HuH-7.5 (cell line): ENCODE results near the gene STARD10.
"Not testable (repeated sequence)": the region's sequence is repeated elsewhere in the genome, so short reads cannot be mapped to it uniquely, and the experiment has no call there.

Experiments
- DNase-seq: peaks from one replicate; pipeline ENCODE4 v3.0.0; 2011; ENCODE audit warnings: low spot score

The STARD10 gene, protein sequence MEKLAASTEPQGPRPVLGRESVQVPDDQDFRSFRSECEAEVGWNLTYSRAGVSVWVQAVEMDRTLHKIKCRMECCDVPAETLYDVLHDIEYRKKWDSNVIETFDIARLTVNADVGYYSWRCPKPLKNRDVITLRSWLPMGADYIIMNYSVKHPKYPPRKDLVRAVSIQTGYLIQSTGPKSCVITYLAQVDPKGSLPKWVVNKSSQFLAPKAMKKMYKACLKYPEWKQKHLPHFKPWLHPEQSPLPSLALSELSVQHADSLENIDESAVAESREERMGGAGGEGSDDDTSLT

GRCh38 chr11:72793425-72794367 is at the start of gene STARD10:
Gene STARD10, minus strand, starts transcription at chr11:72794047. Its CDS starts 12,866 bp downstream, at chr11:72781181.
- DNase-seq, result peak; percentile 92

GRCh38 chr11:72842653-72843330 is 48.9 kb upstream of the STARD10 start:
- no peak for DNase-seq

- DNase-seq, result no peak
Observed at GRCh38 chr11:72842126-72842525, 48.3 kb upstream of the STARD10 start.

DNA sequence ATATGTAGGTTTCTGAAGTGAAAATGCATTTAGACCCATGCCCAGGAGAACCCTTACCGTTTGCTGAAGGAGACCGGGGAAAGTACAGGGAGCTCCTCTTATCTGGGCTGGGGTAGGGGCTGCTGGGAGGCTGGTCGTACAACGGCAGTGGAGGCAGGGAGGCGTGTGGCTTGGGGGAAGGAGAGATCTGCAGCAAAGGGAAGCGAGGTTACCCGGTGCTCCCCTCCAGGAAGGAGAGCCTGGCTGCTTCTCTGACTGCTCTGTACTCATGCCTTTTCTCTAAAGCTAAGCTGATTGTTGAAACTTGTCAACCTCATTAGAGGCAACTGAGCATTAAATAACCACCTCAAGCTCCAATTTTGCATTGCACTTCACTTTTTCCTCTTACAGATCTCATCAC is 47.5 kb upstream of the STARD10 start:
- DNase-seq, result no peak

- DNase-seq, result no peak
Observed at GRCh38 chr11:72840780-72841179, 46.9 kb upstream of the STARD10 start.

DNA sequence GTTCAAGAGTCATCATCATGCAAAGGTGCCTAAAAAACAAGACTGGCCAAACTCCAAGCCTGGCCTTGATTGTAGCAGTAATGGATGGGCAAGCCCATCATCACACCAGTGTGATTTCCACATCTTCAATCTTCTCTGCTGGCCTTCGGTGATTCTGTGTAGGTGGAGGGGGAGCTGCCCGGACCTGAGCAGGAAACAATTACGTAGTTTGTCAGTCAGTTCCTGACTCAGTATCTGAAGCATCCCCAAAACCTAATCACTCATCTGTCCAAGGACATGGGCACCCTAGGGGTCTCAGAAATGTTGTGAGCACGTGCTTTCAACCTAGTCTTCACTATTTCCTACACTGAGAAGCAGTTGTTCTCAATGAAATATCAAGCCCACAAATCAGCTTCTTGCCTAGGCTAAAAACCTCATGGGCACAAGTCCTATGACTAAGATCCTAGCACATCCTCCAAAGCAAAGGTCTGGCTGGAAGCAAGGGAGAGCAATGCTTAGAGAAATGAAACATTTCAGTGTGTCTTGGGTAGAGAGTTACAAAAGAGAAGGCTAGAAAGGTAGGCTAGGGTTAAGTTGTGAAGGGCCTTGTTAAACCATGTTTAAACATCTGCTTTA is 45.0 kb upstream of the STARD10 start:
- DNase-seq, result no peak

DNA sequence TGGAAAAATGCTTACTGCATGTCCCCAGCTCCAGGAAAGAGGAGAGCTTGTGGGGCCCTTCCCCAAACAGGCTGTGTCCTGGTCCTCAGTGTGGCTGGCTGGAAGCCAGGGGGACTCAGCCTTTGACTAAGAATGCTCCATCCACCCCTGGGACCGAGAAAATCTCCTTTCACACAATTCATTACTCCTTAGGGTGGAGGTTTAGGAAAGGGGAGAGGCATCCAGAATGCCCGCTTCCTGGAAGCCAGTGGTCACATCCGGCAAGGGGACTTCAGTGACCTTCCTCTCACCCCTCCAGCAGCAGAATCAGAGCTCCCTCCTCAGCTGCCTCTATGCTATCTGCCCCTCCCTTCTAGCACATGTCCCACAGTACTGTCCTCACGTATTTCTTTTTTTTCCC is 42.3 kb upstream of the STARD10 start:
- DNase-seq, result no peak

- no peak for DNase-seq
Observed at GRCh38 chr11:72834905-72835304, 41.1 kb upstream of the STARD10 start.

- no peak for DNase-seq
Observed at GRCh38 chr11:72833811-72834493, 40.1 kb upstream of the STARD10 start.

GRCh38 chr11:72833083-72833733 is 39.4 kb upstream of the STARD10 start:
- DNase-seq, result no peak

GRCh38 chr11:72832301-72833082 is 38.6 kb upstream of the STARD10 start:
- DNase-seq, result no peak

DNA sequence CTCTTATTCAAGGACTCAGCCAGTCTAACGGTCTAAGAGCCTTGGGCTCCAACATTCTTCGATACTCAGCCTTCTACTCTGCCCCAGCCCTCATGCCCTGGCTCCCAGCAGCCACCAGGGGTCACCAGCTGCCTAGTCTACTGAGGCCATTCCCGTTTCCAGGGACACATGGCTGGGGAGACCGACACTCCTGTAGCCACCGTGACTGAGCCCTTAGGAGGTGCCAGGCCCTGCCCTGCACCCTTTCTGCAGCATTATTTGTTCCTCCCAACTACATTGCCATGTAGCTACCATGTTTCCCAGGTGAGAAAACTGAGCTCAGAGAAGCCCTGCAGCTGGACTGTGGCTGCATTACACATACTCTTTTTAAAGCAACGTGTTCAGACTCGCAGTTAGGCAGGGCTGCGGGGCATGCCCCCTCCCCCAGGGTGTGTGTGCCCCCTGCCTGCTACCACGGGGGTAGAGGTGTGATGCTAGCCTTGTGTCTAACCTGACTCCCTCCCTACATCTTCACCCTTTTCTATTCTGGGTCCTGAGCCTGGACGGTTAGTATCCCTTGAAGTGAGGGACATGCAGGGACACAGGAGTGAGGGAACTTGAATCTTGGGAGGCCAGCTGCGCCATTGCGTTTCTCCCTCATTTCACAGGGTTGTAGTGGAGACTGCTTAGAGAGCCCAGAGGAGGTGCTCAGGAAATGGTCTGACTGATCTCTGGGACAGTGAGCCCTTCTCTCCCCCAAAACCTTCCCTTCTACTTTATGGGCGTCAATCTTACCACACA is 37.9 kb upstream of the STARD10 start:
- peak; percentile 81 for DNase-seq

- no peak for DNase-seq
Observed at GRCh38 chr11:72829884-72830533, 36.2 kb upstream of the STARD10 start.

GRCh38 chr11:72829178-72829577 is 35.3 kb upstream of the STARD10 start:
- DNase-seq, result no peak

DNA sequence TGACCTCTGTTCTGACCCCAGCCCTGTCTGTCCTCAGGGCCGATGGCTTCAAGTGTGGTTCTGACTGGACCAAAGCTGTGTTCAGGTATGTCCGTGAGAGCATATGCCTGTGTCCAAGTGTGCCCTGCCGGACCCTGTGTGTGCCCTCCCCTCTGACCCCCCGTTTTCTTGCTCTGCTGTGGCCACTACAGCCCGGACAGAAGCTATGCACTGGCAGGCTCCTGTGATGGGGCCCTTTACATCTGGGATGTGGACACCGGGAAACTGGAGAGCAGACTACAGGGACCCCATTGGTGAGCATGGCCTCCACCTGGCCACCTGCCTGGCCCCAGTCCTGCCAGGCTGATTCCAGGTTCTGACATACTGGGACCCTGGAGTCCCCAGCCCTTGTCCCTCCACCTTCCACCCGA is 34.9 kb upstream of the STARD10 start:
- no peak for DNase-seq

- DNase-seq, result no peak
Observed at GRCh38 chr11:72828081-72828567, 34.3 kb upstream of the STARD10 start.

DNA sequence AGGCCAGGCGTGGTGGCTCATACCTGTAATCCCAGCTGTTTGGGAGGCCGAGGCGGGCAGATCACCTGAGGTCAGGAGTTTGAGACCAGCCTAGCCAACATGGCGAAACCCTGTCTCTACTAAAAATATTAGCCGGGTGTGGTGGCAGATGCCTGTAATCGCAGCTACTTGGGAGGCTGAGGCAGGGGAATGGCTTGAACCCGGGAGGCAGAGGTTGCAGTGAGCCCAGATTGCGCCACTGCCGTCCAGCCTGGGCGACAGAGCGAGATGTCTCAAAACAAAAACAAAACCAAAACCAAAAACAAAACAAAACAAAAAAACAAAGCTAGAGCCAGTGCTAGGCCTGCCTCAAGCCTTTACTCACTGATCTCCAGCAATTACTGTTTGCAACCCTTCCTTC is 33.8 kb upstream of the STARD10 start:
- not testable (repeated sequence) for DNase-seq

- no peak for DNase-seq
Observed at GRCh38 chr11:72826942-72827480, 33.2 kb upstream of the STARD10 start.
